Vagina (tissue), 2 donors: ENCODE results near the gene IL32. TPM values are rescaled to one million over a fixed set of nuclear protein-coding genes. Genes with fewer than 3 reads are reported as not detected.

Source experiments
- DNase-seq, 2 donors: peaks; one replicate each; pipeline ENCODE4 v3.0.0-alpha.2; 2017; ENCODE audit errors: extremely low spot score in 2 of 2
- H3K27ac ChIP-seq: fragments of 200-600 bp; sonication (generic); one replicate; pipeline ENCODE4 v1.5.1; 2019
- H3K27me3 ChIP-seq: fragments of 200-600 bp; sonication (generic); one replicate; pipeline ENCODE4 v1.5.1; 2019
- H3K36me3 ChIP-seq, 2 donors: fragments of 200-600 bp; sonication (generic); one replicate each; pipeline ENCODE4 v1.5.1; 2017 to 2019
- H3K4me1 ChIP-seq: fragments of 200-600 bp; sonication (generic); one replicate; pipeline ENCODE4 v1.5.1; 2019
- H3K4me3 ChIP-seq, 2 donors: fragments of 200-600 bp; sonication (generic); 1 replicate in 1 of 2; 2 replicates in 1 of 2; pipeline ENCODE4 v1.5.1; 2016 to 2019
- H3K9me3 ChIP-seq: fragments of 200-600 bp; sonication (generic); one replicate; pipeline ENCODE4 v1.5.1; 2019
- POLR2A ChIP-seq, 2 donors: fragments of 450-650 bp; IDR thresholded peaks; one replicate each; pipeline ENCODE4 v1.6.1; 2017; ENCODE audit warnings: antibody characterized with exemption in 2 of 2, mild to moderate bottlenecking in 2 of 2, moderate library complexity in 2 of 2
- POLR2AphosphoS5 ChIP-seq, 2 donors: sonication (generic); formaldehyde crosslinking; IDR thresholded peaks; one replicate each; pipeline ENCODE4 v1.9.0; 2017; ENCODE audit warnings: antibody characterized with exemption in 2 of 2, mild to moderate bottlenecking in 2 of 2, low read depth in 1 of 2; ENCODE audit not compliant: insufficient read depth in 1 of 2
- intact Hi-C: fragments of 100-400 bp; cut with DNase I; formaldehyde crosslinking; loops from one replicate; pipeline ENCODE4 v1.15.1; 2023
- total RNA-seq: library from RNA; depleted of rRNA; stranded (reverse); fragments of >200 nt; gene quantifications from one replicate; pipeline ENCODE4 v1.2.3, GENCODE V29; 2016
- TF ChIP-seq, protein P1 (sequence below), 3 experiments: fragments of 450-650 bp in 2 of 3; fragments of 200-600 bp in 1 of 3; sonication (generic) in 1 of 3; IDR thresholded peaks; one replicate each; pipeline ENCODE4 v1.5.1; 2017 to 2019; ENCODE audit warnings: antibody characterized with exemption in 3 of 3, mild to moderate bottlenecking in 2 of 3, moderate library complexity in 2 of 3

IL32 gene
- total RNA-seq, 1 donor from 2014 or later: 13.0 TPM

DNA sequence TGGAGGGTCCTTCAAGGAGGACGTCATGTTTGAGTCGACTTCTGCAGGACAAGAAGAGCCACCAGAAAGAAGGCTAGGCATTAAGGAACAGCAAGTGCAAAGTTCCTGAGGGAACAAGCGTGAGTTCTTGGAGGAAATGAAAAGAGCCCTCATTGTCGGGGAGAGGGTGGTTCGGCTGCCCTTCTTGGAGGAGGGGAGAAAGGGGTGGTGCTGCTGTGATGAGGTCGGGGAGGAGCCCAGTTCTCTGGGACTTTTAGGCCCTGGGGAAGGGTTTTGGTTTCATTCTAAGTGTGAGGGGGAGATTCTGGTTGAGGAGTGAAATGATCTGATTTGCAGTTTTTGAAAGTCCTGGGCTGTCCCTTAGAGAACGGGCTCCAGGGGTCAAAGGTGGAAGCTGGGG, 32.8 kb upstream of the IL32 start:
- Histone ChIP-seq H3K27ac (no peak overlapping the region), H3K36me3 (no peaks in the 10 kb centered on the region)
- intact Hi-C loops: no loop called here

DNA sequence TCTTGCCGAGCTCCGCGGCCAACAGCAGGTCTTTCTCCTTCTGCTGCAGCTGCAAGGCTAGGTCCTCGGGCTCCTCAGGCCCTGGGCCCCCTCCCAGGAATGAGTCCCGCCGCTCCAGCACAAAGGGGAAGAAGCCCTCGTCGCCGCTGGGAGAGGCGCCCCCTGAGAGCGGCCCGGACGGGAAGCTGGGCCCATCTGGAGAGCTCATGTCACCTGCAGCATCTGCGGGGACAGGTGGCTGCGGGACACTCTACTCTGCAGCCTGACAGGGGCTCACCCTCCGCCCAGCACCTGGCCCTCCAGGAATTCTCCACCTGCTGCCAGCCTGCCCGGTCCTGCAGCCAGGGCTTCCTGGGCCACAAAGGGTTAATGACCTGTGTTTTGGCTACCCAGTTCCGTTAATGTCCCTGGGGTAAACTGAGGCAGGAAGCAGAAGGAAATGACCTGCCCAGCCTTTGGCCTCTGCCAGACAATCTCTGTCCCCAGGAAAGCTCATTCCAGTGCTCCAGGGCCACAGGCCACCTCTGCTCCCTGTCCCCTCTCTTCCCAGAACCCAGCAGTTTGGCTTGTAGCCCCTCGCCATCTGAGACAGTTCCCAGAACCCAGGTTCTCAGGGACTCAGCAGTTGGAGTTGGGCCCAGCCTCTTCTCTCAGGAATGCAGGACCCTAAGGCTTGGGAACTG, 30.0 kb upstream of the IL32 start:
- no peak for DNase-seq
- Histone ChIP-seq H3K27ac (no peak overlapping the region), H3K4me1 (peaks cover 13% of the 10 kb centered on the region), H3K9me3 (no peaks in the 10 kb centered on the region), H3K4me3 (peak overlapping the region in 1 of 2 donors; percentile 42), H3K36me3 (no peaks in the 10 kb centered on the region), H3K27me3 (peaks cover 15% of the 10 kb centered on the region)
- intact Hi-C loops: no loop called here
- TF ChIP-seq, protein P1, sequence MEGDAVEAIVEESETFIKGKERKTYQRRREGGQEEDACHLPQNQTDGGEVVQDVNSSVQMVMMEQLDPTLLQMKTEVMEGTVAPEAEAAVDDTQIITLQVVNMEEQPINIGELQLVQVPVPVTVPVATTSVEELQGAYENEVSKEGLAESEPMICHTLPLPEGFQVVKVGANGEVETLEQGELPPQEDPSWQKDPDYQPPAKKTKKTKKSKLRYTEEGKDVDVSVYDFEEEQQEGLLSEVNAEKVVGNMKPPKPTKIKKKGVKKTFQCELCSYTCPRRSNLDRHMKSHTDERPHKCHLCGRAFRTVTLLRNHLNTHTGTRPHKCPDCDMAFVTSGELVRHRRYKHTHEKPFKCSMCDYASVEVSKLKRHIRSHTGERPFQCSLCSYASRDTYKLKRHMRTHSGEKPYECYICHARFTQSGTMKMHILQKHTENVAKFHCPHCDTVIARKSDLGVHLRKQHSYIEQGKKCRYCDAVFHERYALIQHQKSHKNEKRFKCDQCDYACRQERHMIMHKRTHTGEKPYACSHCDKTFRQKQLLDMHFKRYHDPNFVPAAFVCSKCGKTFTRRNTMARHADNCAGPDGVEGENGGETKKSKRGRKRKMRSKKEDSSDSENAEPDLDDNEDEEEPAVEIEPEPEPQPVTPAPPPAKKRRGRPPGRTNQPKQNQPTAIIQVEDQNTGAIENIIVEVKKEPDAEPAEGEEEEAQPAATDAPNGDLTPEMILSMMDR (IDR thresholded peaks at IDR 0.05): no peak
- TF ChIP-seq POLR2A (IDR thresholded peaks at IDR 0.05) (no peak), POLR2AphosphoS5 (IDR thresholded peaks at IDR 0.05; ENCODE audit: insufficient read depth in 1 of 2, low read depth in 1 of 2) (no peak)

More for the DNA sequence above, 32.8 kb upstream of the IL32 start:
- Histone ChIP-seq H3K4me1 (peaks cover 34% of the 10 kb centered on the region), H3K9me3 (no peaks in the 10 kb centered on the region), H3K4me3 (no peak overlapping the region), H3K27me3 (peaks cover 16% of the 10 kb centered on the region)
- TF ChIP-seq, protein P1 (IDR thresholded peaks at IDR 0.05): no peak
- TF ChIP-seq POLR2A (IDR thresholded peaks at IDR 0.05) (no peak), POLR2AphosphoS5 (IDR thresholded peaks at IDR 0.05; ENCODE audit: insufficient read depth in 1 of 2, low read depth in 1 of 2) (no peak)
- DNase-seq: no peak

DNA sequence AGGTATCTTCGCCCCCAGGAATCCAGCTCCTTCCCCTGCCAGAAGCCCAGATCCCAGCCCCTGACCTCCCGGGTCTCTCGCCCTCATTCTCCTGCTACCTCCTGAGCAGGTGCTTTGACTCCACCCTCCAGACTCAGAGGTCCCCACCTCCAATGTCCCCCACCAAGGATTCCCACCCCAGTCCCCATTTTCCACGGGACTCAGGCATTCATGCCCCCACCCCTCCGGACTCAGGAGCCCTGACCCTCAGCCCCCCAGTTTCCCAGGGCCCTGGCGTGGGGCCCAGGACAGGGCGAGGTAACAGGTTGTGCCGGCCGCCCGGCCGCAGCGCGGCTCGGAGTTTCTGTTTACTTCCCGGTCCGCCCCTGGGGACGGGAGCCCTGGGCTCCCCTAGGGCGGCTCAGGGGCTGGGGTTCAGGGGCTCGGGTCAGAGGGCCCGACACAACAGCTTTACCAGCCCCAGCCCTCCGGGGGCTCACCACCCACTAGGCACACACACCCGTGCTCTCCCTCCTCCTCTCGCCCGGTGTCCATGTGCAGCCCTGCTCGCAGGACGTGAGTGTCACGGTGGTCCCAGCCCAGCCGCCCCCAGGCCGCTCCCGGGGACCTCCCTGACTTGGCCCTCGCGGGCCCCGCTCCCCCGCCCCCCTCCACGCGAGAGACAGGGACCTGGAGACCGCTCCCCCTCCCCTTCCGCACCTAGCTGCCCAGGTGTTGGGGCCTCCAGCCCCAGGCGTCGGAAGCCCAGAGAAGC, 29.3 kb upstream of the IL32 start:
- H3K36me3 ChIP-seq: no peaks in the 10 kb centered on the region
- H3K27me3 ChIP-seq: peaks cover 10% of the 10 kb centered on the region
- DNase-seq: no peak
- H3K4me3 ChIP-seq: peak overlapping the region; percentile 21 to 42
- intact Hi-C loops: no loop called here
- H3K4me1 ChIP-seq: peaks cover 13% of the 10 kb centered on the region
- H3K9me3 ChIP-seq: no peaks in the 10 kb centered on the region
- H3K27ac ChIP-seq: peak overlapping the region; percentile 10
- TF ChIP-seq, protein P1 (IDR thresholded peaks at IDR 0.05): no peak
- peak in 1 of 2 donors; percentile 13 for TF ChIP-seq POLR2AphosphoS5 (IDR thresholded peaks at IDR 0.05; ENCODE audit: insufficient read depth in 1 of 2, low read depth in 1 of 2)

DNA sequence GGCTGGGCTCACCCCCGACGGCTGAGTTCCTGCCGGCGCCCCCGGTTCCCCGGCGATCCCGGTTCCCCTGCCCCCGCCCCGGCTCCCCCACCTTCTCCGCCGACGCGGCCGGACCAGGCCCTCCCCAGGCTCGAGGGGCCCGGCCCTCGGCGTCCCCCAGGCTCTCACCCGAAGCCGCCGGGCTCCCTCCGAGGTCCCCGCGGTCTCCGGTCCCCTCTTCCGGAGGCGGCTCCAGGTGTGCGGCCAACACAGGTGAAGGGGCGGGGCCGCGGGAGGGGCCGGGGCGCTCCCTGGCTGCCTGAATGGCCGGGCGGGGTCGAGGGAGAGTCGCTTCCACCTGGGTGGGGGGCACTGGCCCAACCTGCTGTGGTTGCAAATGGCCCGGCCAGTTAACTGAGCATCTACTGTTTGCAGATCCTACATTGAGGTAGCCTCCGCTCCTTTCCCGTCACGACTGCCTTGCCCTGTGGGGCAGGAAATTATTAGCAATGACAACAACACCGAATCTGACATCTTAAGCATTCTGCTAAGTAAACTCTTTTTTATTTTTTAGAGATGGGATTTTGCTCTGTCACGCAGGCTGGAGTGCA, 28.6 kb upstream of the IL32 start, which contains the start of gene BICDL2:
TSS of gene BICDL2 (minus strand) at position 219 of the 590 bp plus-strand sequence. CDS start 1,448 bp downstream, outside the sequence.
- intact Hi-C loops: no loop called here
- Histone ChIP-seq H3K4me1 (peaks cover 13% of the 10 kb centered on the region), H3K27me3 (peaks cover 10% of the 10 kb centered on the region), H3K36me3 (no peaks in the 10 kb centered on the region), H3K27ac (peak within 1 kb of the TSS; percentile 10), H3K9me3 (no peaks in the 10 kb centered on the region), H3K4me3 (peak within 1 kb of the TSS; percentile 21 to 42)
- TF ChIP-seq POLR2A (IDR thresholded peaks at IDR 0.05) (no peak), POLR2AphosphoS5 (IDR thresholded peaks at IDR 0.05; ENCODE audit: insufficient read depth in 1 of 2, low read depth in 1 of 2) (no peak)
- TF ChIP-seq, protein P1 (IDR thresholded peaks at IDR 0.05): no peak
- DNase-seq: no peak
